SK-MEL-5 (cell line): Measurements from ENCODE around the gene RXRA. TPM values are rescaled to one million over a fixed set of nuclear protein-coding genes. Genes with fewer than 3 reads are reported as not detected.

Experiments used
- DNase-seq: peaks from one replicate; pipeline ENCODE4 v3.0.0-alpha.2; 2016; ENCODE audit warnings: low read depth, low spot score
- in situ Hi-C: cut with HindIII; loops from 2 replicates; pipeline ENCODE4 v1.10.0; 2016; ENCODE audit warnings: low sequenced_read_pairs, high pct_unique_total_duplicates, low pct_unique_long_range_greater_than_20kb
- polyA plus RNA-seq, 2 experiments: library from polyadenylated mRNA; depleted of rRNA; stranded (reverse); fragments of >200 nt; gene quantifications; 2 replicates each; pipeline ENCODE4 v1.2.3, GENCODE V29; 2015
- total RNA-seq: library from RNA; depleted of rRNA; stranded (reverse); fragments of >200 nt; shearing (Covaris generic); gene quantifications from 2 replicates; pipeline ENCODE4 v1.2.3, GENCODE V29; 2014; rRNA removed

RXRA gene
- total RNA-seq, result 8.5 and 10.6 TPM in 2 replicates
- 29.6 and 30.7 TPM in 2 replicates for polyA plus RNA-seq (2015; cell fraction: cytosol; rRNA removed)
- 12.5 and 17.9 TPM in 2 replicates for polyA plus RNA-seq (2015; cell fraction: nucleus; rRNA removed)

GRCh38 chr9:134325813-134326723 is at the start of gene RXRA:
Gene RXRA (plus strand): TSS chr9:134326455. CDS start chr9:134326632, 177 bp downstream.
- in situ Hi-C loops, result no loop called here
- peak; percentile 69 for DNase-seq

GRCh38 chr9:134278286-134278685 is 48.0 kb upstream of the RXRA start:
- in situ Hi-C loops, result no loop called here
- no peak for DNase-seq

GRCh38 chr9:134278974-134279640 is 47.1 kb upstream of the RXRA start:
- in situ Hi-C loops, result no loop called here
- DNase-seq, result no peak

- in situ Hi-C loops, result no loop called here
- DNase-seq, result no peak
These were observed 44.1 kb upstream of the RXRA start for GRCh38 chr9:134282138-134282650.

GRCh38 chr9:134283111-134283515 is 43.1 kb upstream of the RXRA start:
- no peak for DNase-seq
- in situ Hi-C loops, result no loop called here

GRCh38 chr9:134283692-134284265 is 42.5 kb upstream of the RXRA start:
- no peak for DNase-seq
- in situ Hi-C loops, result no loop called here

GRCh38 chr9:134284273-134284672 is 42.0 kb upstream of the RXRA start:
- DNase-seq, result no peak
- in situ Hi-C loops, result no loop called here

GRCh38 chr9:134284741-134285140 is 41.5 kb upstream of the RXRA start:
- no peak for DNase-seq
- in situ Hi-C loops, result no loop called here

GRCh38 chr9:134285215-134285845 is 40.9 kb upstream of the RXRA start:
- in situ Hi-C loops, result no loop called here
- DNase-seq, result no peak

GRCh38 chr9:134286471-134287245 is 39.6 kb upstream of the RXRA start:
- in situ Hi-C loops, result no loop called here
- DNase-seq, result no peak

- no peak for DNase-seq
- in situ Hi-C loops, result no loop called here
These were observed 38.4 kb upstream of the RXRA start for GRCh38 chr9:134287591-134288491.

- DNase-seq, result no peak
- in situ Hi-C loops, result no loop called here
These were observed 37.5 kb upstream of the RXRA start for GRCh38 chr9:134288746-134289145.

GRCh38 chr9:134289241-134289875 is 36.9 kb upstream of the RXRA start:
- in situ Hi-C loops, result no loop called here
- DNase-seq, result no peak

GRCh38 chr9:134290603-134291451 is 35.4 kb upstream of the RXRA start:
- in situ Hi-C loops, result no loop called here

GRCh38 chr9:134291452-134291881 is 34.8 kb upstream of the RXRA start:
- DNase-seq, result no peak
- in situ Hi-C loops, result no loop called here

More at GRCh38 chr9:134290603-134291451, 35.4 kb upstream of the RXRA start:
- DNase-seq, result no peak
